ENCODE results near the gene VPS54.

Gene VPS54

GRCh38 chr2:63886445-63886844, 132.8 kb downstream of the VPS54 start:
- no peak for DNase-seq
- no peak for TF ChIP-seq GATA1 (IDR thresholded peaks at IDR 0.05; ENCODE audit: low read depth, low read length)
- TF ChIP-seq POLR2A (IDR thresholded peaks at IDR 0.05; ENCODE audit: low read length): no peak

- no peak for DNase-seq
- TF ChIP-seq POLR2A (IDR thresholded peaks at IDR 0.05; ENCODE audit: low read length) (no peak), GATA1 (IDR thresholded peaks at IDR 0.05; ENCODE audit: low read depth, low read length) (no peak)
Measured at GRCh38 chr2:63882395-63883105, 136.7 kb downstream of the VPS54 start.

DNA sequence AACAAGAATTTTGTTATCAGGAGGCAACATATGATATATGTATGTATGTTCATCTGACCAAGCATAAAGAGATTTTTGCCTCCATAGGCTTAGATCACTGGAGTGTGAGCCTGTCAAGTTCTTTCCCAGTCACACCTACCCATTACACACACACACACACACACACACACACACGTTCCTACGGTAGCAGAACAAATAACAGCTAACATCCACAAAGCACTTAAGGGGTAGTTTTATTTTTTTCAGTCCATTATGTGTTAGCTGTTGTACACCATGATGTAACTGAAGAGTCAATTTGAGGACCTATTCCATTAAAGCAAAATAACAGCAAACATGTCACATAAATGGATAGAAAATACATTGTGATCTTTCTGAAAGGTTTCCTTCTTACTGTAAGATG, 138.0 kb downstream of the VPS54 start:
- TF ChIP-seq GATA1 (IDR thresholded peaks at IDR 0.05; ENCODE audit: low read depth, low read length) (no peak), POLR2A (IDR thresholded peaks at IDR 0.05; ENCODE audit: low read length) (no peak)
- DNase-seq: no peak

GRCh38 chr2:63880625-63881024, 138.6 kb downstream of the VPS54 start:
- no peak for TF ChIP-seq POLR2A (IDR thresholded peaks at IDR 0.05; ENCODE audit: low read length)
- no peak for TF ChIP-seq GATA1 (IDR thresholded peaks at IDR 0.05; ENCODE audit: low read depth, low read length)
- no peak for DNase-seq

GRCh38 chr2:63879876-63880433, 139.3 kb downstream of the VPS54 start:
- TF ChIP-seq POLR2A (IDR thresholded peaks at IDR 0.05; ENCODE audit: low read length) (no peak), GATA1 (IDR thresholded peaks at IDR 0.05; ENCODE audit: low read depth, low read length) (no peak)
- DNase-seq: no peak

DNA sequence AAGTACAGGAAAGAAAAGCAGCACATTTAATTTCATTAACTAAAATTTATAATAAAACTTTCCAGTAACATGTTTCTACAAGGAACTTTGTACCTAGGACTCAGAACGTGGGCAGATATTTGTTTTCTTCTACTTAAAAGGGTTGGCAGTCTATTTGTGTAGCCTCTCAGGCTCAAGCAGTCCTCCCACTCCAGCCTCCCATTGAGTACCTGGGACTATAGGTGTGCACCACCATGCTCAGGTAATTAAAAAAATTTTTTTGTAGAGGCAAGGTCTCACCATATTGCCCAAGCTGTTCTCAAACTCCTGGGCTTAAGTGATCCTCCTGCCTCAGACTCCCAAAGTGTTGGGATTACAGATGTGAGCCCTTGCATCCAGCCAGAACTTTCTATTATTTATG, 140.7 kb downstream of the VPS54 start:
- TF ChIP-seq GATA1 (IDR thresholded peaks at IDR 0.05; ENCODE audit: low read depth, low read length) (no peak), POLR2A (IDR thresholded peaks at IDR 0.05; ENCODE audit: low read length) (no peak)
- no peak for DNase-seq

DNA sequence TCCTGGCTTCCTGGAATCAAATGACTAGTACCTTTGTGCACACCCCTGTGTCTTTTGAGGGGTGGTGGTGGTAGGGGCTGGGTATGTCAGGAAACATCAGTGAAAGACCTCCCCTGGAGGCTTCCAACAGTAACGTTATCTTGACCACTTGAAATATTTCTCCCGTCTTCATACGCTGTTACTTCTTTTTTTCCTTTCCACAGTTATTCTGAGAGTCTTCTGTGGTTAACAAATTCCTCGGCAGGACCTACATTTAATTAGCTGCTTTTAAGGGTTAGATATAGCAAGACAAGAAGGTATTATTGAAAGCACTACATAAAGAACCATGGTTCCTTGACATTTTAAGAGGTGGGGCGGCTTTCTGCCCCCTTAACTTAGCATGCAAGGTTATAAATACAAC, 142.9 kb downstream of the VPS54 start:
- no peak for TF ChIP-seq GATA1 (IDR thresholded peaks at IDR 0.05; ENCODE audit: low read depth, low read length)
- no peak for TF ChIP-seq POLR2A (IDR thresholded peaks at IDR 0.05; ENCODE audit: low read length)
- DNase-seq: no peak

DNA sequence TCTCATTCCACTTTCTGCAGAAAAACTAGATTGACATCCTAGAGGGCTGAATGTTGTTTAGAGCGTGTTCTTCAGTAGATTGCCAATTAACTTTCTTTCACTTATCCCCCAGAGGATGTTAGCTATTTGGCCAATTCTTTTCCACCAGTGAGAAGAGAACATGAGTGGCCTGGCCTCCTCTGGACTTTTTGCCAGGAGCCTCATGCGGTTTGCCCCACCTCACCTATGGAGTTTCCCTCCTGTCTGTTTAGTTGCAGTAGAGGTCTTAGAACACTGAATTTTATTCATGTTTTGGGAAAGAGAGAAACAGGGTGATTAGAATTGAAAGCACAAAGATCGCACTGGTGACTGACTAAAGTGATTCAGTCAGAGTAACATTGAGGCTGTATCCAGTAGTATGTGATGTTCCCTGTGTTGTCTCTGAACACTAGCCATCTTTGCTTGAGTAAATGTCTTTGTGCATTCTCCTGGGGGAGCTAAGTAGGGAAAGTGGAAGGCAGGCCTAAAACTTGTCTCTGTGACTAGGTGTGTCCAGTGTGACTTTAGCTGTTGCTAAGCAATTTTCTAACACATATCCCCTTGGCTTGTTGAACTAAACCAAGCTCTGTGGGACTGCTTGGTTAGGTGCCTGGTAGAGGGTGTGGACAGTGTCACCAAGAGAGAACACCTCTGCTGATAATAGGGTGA, 143.5 kb downstream of the VPS54 start:
- no peak for DNase-seq
- TF ChIP-seq POLR2A (IDR thresholded peaks at IDR 0.05; ENCODE audit: low read length) (no peak), GATA1 (IDR thresholded peaks at IDR 0.05; ENCODE audit: low read depth, low read length) (no peak)

DNA sequence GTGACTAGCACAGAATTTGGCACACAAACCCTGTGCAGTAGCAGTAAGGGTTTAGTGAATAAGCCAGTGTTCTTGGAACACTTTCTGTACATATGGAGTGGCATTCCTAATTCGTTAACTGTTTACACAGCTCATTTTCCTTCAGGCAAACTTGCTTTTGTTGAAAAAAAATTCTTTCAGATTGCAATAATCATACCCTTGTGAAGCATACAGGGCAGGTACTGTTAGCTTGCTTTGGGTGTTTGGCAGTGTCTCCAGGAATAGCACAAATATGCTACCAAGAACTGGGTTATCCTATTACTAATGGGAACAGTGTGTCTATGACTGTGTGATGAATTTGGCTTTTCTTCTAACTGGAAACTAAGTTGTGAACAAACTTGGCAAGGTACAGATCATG, 144.1 kb downstream of the VPS54 start:
- no peak for DNase-seq
- no peak for TF ChIP-seq GATA1 (IDR thresholded peaks at IDR 0.05; ENCODE audit: low read depth, low read length)

DNA sequence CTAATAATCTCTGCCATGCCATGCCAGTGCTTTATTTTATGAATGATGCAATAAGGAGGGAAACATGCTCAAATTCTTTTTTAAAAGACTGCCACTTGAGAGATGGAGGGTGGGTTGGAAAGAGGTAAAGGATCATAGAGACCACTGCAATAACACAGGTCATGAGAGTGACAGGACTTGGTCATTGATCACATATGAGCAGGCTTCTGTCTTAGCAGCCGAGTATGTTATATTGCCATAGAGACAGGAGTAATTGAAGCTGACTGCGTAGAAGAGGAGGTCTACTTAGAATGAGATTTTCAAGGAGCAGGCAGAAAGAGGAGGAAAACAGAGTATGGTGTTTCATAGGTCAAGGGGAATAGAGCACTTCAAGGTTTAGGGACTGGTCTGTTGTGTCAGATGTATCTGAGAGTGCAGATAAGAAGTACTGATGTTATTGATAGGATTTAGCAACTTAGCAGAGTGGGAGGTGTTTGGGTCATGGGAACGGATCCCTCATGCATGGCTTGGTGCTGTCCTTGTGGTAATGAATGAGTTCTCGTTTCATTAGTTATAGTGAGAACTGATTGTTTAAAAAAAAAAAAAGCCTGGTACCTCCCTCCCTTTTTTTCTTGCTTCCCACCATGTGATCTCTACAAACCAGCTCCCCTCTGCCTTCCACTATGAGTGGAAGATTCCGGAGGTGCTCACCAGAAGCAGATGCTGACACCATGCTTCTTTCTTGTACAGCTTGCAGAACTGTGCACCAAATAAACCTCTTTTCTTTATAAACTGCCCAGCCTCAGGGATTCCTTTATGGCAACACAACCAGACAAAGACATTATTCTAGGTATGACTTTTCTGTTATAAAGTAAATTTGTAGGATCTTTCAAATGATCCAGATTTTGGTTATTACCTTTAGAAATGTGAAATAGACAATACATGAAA, 144.8 kb downstream of the VPS54 start:
- TF ChIP-seq POLR2A (IDR thresholded peaks at IDR 0.05; ENCODE audit: low read length) (no peak), GATA1 (IDR thresholded peaks at IDR 0.05; ENCODE audit: low read depth, low read length) (no peak)
- no peak for DNase-seq

GRCh38 chr2:63872571-63873328, 146.5 kb downstream of the VPS54 start:
- TF ChIP-seq POLR2A (IDR thresholded peaks at IDR 0.05; ENCODE audit: low read length) (no peak), GATA1 (IDR thresholded peaks at IDR 0.05; ENCODE audit: low read depth, low read length) (no peak)
- no peak for DNase-seq

- no peak for TF ChIP-seq POLR2A (IDR thresholded peaks at IDR 0.05; ENCODE audit: low read length)
- TF ChIP-seq GATA1 (IDR thresholded peaks at IDR 0.05; ENCODE audit: low read depth, low read length): no peak
- DNase-seq: no peak
Measured at GRCh38 chr2:63871864-63872263, 147.4 kb downstream of the VPS54 start.

DNA sequence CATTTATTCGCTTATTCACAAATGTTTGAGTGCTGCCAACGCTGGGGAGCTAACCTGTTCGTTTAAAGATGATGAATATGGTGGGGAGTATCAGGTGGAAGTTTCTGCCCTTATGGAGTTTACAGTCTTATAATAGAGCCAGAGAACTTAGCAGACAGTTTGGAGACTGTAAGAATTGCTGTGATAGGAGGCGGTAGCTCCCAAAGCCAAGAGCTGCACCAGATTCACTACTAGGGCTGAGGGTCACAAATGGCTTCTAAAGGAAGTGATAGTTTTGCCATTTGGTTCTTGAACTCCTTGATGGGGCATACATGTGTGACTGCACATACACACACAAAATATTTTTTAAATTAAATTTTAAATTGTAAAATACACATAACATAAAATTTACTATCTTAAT, 148.5 kb downstream of the VPS54 start:
- TF ChIP-seq POLR2A (IDR thresholded peaks at IDR 0.05; ENCODE audit: low read length): no peak
- TF ChIP-seq GATA1 (IDR thresholded peaks at IDR 0.05; ENCODE audit: low read depth, low read length): no peak

More for the DNA sequence above, 148.5 kb downstream of the VPS54 start:
- DNase-seq: no peak

All from erythroblast (primary cell).